ENCODE data around the gene SLC10A7. TPM values are rescaled to one million over a fixed set of nuclear protein-coding genes. Genes with fewer than 3 reads are reported as not detected.
A peak's percentile ranks its signal among the peaks of the same experiment; 100 is the strongest.

The SLC10A7 gene
- polyA plus RNA-seq, 4 donors, result 12.9 to 16.5 (median 14.9) TPM

DNA sequence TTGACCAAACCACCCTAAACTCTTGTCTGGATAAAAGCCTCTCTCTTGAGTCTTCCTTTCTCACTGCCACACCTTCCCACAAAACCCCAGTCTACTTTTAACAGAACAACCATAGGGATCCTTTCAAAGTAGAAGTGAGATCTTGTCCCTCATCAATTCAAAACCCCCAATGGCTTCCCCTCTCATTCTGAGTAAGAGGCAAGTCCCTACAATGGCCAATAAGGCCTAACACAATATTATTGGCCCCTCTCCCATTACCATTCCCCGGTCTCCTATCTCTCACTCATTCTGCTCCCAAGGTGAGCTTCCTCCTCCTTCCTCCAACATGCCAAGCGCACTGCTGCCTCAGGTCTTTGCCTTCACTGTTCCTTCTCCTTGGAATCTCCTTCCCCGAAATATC, 250.3 kb downstream of the SLC10A7 start:
- DNase-seq (ENCODE audit: low read depth in 4 of 4, low spot score in 2 of 4), result no peak

DNA sequence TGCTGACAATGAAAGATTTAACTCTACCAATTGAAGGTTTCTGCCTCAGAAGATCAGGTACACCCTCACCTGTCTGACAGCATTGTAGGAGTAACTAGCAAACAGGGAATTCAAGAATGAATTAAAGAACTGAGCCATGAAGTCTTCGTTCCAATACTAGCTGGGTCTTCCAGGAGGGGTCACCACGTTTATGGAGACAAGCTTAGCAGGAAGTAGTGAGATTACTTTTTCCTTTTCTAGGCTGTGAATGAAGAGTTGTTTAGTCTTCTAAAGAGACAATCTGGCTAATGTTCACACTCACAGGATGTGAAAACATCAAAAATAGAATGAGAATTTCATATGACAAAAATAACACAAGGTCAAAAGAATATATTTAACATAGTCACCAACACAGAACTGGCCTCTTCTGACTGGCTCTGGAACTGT, 252.5 kb downstream of the SLC10A7 start:
- DNase-seq (ENCODE audit: low read depth in 4 of 4, low spot score in 2 of 4), result no peak

DNA sequence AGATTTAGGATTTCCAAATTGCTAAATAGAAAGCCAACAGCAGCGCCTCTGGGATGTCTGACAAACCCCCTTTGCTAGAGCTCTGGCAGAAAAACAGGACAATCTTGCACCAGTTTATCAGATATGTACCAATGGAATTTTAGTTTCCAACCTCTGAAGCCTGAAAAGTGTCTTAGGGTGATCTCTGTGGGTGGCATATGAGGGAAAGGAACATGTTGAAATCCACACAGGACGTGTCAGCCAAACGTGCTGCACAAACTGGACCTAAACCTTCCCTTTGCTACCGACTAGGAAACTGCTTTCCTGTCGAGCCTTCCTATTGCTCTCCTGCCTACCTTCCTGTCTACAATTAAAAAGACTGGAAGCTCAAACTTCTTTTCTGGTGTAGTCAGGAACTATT, 253.9 kb downstream of the SLC10A7 start:
- DNase-seq (ENCODE audit: low read depth in 4 of 4, low spot score in 2 of 4), result no peak

DNA sequence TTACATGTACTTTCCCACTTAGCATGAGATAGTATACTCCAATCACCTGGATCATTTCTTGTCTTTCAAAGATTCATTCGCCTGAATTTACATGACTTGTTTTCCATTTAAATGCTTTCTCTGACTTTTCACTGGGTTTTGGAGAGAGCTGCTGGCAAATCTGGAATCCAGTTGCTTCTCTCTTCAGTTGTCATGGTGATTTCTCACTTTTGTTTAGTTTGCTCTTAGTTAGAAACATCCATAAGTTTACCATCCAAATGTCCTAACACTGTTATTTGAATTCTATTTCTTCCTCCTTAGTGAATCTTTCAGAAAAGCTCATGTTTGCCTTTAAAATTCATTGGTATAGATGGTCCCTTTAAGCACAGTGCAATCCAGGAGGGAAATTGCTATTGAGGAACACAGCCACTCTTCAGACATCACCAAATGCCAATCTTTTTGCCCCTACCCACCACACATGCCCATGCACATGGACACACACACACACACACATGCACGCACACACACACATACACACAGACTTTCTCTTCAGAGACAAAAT, 255.7 kb downstream of the SLC10A7 start:
- DNase-seq (ENCODE audit: low read depth in 4 of 4, low spot score in 2 of 4), result no peak

DNA sequence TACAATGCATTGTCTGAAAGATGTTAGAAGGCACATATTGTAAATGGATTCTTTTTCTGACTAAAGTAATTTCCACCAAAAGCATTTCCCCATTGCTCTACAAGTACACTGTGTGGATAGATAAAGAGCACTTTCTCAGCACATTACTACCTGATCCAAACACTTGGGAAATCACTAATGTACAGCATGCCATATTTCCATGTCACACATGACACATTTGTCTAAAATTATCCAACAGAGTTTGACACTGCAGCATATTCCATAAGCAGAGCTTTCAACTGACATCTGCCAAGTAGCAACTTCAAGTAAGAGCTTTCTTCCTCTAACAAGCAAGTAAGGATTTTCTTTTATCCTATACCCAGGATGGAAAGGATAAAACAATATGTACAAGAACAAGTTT, 257.9 kb downstream of the SLC10A7 start:
- no peak for DNase-seq (ENCODE audit: low read depth in 4 of 4, low spot score in 2 of 4)

DNA sequence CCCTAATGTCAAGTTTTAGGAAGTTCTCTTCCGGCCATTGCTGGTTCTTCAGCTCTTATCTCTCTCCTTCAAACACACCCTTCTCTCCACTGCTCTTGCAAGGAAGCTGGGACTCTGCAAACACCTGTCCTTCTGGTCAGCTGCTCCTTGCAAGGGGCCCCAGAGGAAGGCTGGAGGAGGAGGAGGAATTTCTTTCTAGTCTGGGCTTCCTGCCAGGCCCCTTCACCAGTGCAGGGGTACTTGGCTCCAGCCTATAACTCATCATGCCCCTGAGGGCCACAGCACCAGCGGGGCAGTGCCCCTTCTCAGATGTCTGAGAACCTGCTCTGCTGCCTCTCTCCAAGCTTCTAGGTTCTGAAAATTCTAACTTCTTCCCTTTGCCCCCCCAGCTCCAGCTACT, 260.7 kb downstream of the SLC10A7 start:
- no peak for DNase-seq (ENCODE audit: low read depth in 4 of 4, low spot score in 2 of 4)

DNA sequence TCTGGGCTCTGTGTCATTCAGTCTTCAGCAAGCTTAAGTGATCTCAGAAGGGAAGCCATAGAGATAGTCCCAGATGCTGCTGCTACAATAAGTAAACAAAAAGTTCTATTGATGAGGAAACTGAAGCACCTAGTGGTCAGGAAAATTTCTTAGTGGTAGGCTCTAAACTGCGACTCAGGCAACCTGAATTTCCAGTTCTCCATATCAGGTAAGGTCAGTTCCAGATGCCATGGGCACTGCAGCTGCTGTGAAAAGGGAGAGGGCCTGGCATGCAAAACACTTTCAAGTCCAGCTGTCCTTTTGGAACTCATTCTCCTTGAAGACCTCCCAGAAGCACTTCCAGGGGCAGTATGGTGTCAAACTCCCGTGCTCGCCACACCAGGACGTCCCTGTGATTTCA, 261.2 kb downstream of the SLC10A7 start:
- DNase-seq (ENCODE audit: low read depth in 4 of 4, low spot score in 2 of 4), result no peak

DNA sequence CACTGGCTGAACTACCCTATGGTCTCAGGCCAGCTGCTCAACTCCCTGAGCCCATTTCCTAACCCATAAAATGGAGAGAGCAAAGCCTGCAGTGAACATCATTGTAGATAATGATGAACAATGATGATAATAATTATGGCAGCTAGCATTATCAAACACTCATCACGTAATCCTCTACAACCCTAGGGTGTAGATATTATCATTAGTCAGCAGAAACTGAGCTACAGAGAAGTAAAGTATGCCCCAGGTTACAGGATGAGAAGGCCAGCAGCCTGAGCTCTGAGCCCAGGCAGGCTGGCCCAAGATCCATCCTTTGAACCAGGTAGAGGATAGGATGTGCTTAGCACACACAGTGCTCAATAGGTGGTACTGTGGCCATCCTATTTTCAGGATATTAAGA, 264.2 kb downstream of the SLC10A7 start:
- no peak for DNase-seq (ENCODE audit: low read depth in 4 of 4, low spot score in 2 of 4)

DNA sequence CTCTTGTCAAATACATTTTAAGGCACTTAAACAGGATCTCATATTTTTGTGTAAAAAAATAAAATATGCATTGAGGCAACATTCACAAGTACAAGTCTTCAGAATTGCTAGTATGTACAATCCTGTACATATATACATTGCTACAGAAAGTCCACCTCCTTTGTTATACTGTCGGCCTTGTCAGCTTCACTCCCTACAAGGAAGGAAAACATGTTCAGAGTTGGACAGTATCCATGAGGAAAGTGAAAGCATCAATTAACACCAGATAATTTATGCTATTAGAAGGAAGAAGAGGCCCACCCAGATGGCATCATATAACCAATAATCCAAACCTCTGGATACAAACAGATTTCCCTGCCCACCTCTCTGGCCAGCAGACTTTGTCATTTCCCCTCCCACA, 265.4 kb downstream of the SLC10A7 start:
- no peak for DNase-seq (ENCODE audit: low read depth in 4 of 4, low spot score in 2 of 4)

DNA sequence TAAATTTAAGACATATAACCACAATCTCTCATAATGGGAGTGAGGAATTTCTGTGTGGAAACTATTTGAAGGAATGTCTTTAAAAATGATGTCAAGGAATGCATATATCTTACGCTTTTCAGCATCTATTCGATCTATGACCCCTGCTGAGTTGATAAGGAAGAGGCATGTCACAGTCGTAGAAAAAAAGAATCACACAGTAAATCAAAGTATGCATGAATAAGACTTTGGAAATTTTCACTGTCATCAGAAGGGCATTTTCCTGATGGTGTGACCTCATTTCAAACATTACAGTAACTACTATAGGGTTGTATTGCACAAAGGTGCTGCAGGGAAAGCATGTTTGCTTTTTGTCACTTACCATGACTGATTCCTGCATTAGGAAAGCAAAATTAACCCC, 265.9 kb downstream of the SLC10A7 start:
- DNase-seq (ENCODE audit: low read depth in 4 of 4, low spot score in 2 of 4), result no peak

DNA sequence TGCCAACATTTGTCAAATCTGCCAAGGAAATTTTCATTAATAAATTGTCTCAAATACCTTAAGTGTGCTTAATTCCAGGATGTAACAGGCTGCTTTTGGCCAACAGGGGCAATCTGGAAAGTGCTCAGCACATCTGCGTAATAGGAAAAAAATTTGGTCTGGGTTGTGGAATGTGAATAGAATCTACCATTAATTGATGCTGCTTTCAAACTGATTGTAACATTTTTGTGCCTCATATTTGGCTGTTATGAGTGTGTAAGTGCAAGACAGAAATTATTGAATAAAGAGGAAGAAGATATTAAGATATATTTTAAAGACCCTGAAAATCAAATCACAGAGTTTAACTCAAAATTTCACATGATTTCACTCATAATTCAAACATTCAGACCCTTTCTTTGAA, 266.3 kb downstream of the SLC10A7 start:
- no peak for DNase-seq (ENCODE audit: low read depth in 4 of 4, low spot score in 2 of 4)

DNA sequence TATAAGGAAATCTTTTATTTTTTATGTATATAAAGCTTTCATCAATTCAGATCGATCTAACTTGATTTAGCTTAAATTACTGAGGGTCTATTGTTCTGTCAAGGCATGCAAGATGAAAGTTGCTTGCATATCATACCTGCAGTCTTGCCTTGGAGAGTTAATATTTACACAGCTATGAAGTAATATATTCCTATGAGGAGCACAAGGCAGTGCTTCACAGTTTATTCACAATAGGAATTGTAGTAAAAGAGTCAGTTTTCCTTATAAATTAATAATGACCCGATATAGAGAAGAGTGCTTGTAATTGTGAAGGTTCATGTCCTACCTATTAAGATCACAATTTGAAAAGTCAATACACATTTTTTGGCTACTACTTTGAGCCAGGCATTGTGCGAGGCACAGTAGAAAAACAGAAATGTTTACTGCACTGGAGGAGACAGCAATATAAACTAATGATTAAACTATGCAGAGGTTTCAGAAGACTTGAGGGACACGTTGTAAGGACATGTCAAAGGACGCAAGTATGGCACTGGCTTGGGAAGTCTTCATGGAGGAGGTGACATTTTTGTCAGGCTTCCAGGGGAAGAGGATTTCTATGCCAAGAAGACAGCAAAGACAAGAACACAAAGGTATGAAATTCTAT, 268.6 kb downstream of the SLC10A7 start:
- DNase-seq (ENCODE audit: low read depth in 4 of 4, low spot score in 2 of 4), result no peak

DNA sequence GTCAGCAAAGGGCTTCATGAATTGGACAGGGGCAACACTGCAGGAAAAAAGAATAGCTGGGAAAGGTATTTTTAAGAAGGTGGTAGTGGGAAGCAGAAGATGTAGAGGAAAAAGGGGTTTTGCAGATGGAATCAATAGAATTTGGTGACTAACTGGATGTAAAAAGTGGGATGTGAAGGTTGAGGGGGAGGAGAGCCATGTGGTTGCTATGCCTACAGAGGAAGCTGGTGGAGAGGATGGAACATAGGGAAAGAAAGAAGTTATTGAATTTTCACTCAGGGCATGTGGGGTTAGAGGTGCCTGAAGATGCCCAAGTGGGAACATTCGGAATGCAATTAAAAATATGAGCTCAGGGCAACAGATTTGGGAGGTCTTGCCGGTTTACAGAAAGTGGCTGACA, 274.4 kb downstream of the SLC10A7 start:
- DNase-seq (ENCODE audit: low read depth in 4 of 4, low spot score in 2 of 4), result no peak

DNA sequence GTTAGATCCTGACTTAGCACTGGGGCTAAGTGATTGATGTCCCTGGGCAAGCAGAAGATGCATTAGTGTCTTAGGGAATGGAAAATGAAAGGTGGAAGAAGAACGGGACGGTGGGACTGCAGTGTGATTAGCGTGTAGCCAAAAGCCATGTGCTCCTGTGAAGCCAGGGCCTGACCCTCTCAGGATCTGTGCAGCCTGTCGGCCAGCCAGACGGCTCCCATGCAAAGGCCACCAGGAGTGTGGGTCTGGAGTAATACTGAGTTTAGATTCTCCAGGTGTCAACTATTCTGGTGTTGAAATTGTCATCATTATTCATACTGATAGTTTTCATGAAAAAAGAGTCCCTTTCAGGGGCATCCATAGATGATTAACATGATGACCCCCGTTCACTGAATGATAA, 275.4 kb downstream of the SLC10A7 start:
- DNase-seq (ENCODE audit: low read depth in 4 of 4, low spot score in 2 of 4), result no peak

DNA sequence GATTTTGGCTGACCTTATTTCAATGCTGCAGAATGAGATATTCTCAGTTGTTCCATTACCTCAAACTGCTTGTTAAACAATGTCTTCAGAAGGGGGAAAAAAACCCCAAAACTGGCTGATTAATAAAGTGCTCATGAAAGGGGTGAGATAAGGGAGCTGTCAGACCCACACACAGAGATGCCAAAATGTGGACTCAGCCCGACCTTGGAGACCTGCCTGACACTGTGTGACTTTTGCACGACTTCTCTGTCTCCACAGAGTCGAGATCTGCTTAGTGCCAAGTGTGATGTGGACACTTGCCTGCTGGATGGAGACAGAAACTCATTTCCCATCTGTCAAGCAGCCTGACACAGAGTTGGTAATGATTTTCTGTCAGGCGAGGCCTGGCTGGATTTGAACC, 275.9 kb downstream of the SLC10A7 start:
- no peak for DNase-seq (ENCODE audit: low read depth in 4 of 4, low spot score in 2 of 4)

DNA sequence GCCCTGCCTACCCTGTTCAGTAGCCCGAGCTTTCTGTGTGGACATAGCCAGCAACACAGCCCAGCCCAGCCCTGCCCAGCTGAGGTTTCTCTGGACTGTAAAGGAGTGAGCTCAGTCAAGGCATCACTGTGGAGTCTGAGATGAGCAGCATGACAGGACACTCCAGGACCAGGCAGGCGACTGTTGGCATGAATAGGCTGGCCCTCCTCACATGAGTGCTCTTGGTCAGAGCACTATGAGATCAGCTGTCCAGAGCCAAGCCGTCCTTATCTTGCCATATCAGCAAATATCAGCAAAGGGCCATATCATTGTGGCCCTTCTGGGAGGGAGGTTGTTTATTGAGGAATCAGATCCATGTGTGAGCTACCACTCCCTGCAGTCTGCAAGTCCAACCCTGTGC, 276.5 kb downstream of the SLC10A7 start:
- DNase-seq (ENCODE audit: low read depth in 4 of 4, low spot score in 2 of 4), result peak in 1 of 4 donors; percentile 4

DNA sequence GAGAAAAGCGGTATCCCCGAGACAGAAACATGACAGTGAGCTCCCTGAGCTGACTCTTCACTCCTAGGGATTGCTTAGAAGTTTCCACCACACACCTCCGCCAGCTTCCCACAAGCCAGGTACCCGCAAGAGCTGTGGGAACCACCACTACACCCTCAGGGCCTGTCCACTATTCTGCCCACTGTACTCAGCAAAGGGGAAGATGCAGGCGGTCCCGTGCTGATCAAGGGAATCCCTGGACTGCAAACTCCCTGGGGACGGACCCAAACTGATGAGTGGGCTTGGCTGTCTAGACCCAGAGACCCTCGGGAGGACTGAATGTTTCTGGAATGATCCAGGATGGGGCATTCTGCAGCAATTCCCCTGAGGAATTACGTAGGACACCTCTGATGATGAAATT, 277.2 kb downstream of the SLC10A7 start:
- no peak for DNase-seq (ENCODE audit: low read depth in 4 of 4, low spot score in 2 of 4)

DNA sequence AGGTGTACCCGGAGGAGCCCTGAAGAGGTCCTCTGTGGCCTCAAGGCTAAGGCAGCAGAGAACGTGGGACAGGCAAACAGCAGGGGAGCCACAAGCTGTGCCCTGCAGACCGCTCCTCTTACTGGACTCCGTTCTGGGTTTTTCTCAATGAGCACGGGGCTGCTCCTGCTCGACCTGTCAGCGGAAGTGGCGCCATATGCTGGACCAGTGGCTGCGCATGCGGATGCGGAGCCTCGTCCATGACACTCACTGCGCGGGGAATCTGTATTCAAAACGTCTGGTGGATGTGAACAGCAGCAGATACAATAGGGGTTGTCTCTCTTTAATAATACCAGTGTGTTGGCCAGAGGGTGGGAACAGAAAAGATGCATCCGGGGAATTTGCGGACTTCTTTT, 277.9 kb downstream of the SLC10A7 start:
- no peak for DNase-seq (ENCODE audit: low read depth in 4 of 4, low spot score in 2 of 4)

DNA sequence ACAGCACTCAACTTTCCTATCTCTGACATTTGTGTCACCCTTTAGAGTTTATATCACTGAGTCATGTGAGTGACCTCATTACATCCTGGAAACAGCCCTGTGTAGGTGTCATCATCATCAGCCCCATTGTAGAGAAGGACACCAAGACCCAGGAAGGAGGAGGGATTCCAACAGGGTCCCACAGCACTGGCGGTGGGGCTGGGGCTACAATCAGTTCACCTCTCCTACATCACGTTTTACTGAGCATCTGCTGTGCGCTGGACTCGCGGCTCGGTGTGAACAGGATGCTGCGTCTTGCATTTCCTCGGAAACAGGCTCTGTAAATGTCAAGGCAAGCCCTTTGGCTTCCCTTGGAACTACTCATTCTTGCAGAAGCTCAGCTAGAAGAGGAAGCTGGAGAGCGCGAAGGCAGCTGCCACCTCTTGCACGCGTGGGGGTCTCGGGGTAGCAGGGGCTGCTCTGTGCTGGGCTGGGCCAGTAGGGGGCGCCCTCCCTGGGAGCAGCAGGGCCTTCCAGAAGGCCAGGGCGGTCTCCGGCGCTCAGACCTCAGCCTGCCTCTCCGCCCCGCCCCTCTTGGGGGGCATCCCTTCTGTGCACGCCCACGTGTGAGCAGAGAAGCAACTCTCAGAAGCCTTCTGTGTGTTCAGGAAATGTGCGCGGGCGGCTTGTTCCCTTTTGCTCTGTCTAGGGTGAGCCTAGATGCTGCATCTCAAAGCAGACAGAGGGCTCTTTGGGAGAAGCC, 278.4 kb downstream of the SLC10A7 start:
- DNase-seq (ENCODE audit: low read depth in 4 of 4, low spot score in 2 of 4), result no peak

DNA sequence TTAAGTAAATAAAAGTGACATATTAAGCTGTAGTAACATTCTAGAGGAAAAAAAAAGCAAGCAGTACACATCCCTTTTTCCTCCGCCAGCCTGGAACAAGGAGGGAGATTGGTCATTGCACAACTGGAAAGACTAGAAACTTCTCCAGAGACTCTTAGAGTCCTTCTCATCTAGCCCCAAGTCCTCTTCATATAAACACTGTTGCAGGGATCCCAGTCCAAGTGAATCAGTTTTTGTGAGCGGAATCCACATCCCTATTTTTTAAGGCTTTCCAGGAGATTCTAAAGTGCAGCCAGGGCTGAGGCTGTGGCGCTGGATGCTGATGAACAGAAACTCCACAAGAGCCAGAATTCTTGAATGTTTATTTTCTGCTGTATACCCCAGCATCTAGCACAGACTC, 283.6 kb downstream of the SLC10A7 start:
- no peak for DNase-seq (ENCODE audit: low read depth in 4 of 4, low spot score in 2 of 4)

DNA sequence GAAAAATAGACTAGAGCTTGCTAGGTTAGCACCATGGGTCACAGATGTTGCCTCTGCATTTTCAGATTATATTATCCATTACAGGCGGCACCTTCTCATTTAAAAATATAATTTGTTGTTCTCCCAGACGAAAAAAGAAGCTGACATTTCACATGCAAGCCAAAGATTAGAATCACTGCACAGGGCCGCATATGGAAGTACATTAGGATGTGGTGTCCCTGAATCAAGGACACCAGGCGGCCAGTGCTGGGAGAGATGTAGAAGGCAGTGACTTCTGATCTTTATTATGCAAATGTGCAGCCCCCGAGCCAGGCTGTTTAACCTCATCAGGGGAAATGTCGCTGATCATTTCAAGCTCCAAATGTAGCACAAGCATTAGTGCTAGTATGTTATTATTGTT, 284.6 kb downstream of the SLC10A7 start:
- no peak for DNase-seq (ENCODE audit: low read depth in 4 of 4, low spot score in 2 of 4)

DNA sequence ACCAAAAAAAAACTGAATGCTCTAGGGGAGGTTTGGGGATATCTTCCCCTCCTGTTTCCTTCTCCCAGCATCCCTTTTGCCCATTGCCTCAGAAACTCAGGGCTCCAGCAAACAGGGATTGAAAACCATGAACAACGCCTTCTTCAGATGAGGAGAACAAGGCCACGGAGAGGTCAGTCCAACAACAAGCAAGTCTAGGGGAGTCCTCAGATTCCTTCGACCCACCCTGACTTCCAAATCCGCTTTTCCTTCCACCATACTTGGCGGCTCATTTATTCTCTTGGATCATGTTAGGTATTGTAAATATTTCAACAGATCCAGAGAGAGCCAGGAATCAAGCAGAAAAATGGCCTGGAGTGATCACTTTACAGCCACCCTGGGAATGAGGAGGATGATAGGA, 285.5 kb downstream of the SLC10A7 start:
- no peak for DNase-seq (ENCODE audit: low read depth in 4 of 4, low spot score in 2 of 4)
